ENCODE data around the gene NR2F6. TPM values are rescaled to one million over a fixed set of nuclear protein-coding genes. Genes with fewer than 3 reads are reported as not detected.
A peak's percentile ranks its signal among the peaks of the same experiment; 100 is the strongest.

The NR2F6 gene
- polyA plus RNA-seq, 1 experiment = 28.0 TPM

DNA sequence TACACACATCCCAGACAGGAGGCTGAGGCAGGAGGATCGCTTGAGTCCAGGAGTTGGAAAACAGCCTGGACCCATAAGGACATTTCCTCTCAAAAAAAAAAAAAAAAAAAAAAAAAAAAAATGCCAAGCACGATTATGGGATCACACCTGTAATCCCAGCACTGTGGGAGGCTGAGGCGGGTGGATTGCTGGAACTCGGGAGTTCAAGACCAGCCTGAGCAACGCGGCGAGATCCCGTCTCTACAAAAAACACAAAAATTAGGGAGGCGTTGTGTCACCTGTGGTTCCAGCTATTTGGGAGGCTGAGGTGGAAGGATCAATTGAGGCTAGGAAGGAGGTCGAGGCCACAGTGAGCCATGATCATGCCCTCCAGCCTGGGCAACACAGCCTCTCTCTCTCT lies 20.7 kb downstream of the NR2F6 start:
- Histone ChIP-seq H3K36me3 (ENCODE audit: control insufficient read depth, insufficient read depth, low read length) (peaks cover 9% of the 10 kb centered on the region; the same call in 1 of the 2 replicates), H3K27me3 (ENCODE audit: control insufficient read depth, insufficient read depth, low read length) (no peaks in the 10 kb centered on the region), H3K4me3 (ENCODE audit: low read depth, low read length) (no peak overlapping the region)
- POLR2A ChIA-PET = no interaction called here
- TF ChIP-seq, protein P1, sequence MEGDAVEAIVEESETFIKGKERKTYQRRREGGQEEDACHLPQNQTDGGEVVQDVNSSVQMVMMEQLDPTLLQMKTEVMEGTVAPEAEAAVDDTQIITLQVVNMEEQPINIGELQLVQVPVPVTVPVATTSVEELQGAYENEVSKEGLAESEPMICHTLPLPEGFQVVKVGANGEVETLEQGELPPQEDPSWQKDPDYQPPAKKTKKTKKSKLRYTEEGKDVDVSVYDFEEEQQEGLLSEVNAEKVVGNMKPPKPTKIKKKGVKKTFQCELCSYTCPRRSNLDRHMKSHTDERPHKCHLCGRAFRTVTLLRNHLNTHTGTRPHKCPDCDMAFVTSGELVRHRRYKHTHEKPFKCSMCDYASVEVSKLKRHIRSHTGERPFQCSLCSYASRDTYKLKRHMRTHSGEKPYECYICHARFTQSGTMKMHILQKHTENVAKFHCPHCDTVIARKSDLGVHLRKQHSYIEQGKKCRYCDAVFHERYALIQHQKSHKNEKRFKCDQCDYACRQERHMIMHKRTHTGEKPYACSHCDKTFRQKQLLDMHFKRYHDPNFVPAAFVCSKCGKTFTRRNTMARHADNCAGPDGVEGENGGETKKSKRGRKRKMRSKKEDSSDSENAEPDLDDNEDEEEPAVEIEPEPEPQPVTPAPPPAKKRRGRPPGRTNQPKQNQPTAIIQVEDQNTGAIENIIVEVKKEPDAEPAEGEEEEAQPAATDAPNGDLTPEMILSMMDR (IDR thresholded peaks at IDR 0.05; ENCODE audit: insufficient read depth, low read depth, low read length) = no peak
- DNase-seq (ENCODE audit: low read depth) = no peak
- CTCF ChIA-PET = interaction anchor here (1.4 to 2.3 kb wide), 3 partner anchors 10 to 57 kb away, joined by 3 to 6 read pairs (median 6); partner anchors contain the start of gene USE1

DNA sequence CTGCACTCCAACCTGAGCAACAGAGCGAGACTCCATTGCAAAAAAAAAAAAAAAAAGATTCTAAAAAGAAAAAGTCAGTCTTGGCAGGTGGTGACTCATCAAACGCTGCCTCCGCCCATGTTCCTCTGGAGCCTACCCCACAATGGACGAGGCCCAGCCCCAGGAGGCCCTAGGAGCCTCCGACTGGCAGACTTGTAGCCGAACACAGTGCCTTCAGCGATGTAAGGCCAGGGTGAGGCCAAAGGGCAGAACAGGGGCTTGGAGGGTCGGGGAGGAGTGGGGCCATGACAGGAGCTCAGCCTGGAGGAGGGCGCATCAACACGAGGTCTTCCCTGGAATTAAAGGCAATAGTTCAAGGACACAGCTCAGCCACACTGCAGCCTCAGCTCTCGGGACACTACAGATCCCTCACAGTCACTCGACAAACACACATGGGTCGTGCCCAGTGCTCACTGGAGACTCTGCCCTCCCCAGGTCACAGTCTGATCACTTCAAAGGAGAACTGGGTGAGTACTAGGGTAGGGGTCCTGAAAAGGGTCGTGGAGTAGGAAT lies 25.4 kb downstream of the NR2F6 start:
- Histone ChIP-seq H3K27me3 (ENCODE audit: control insufficient read depth, insufficient read depth, low read length) (no peaks in the 10 kb centered on the region), H3K4me3 (ENCODE audit: low read depth, low read length) (no peak overlapping the region), H3K36me3 (ENCODE audit: control insufficient read depth, insufficient read depth, low read length) (peaks cover 11% of the 10 kb centered on the region)
- ChIA-PET CTCF (interaction anchor here (1.4 kb wide), 1 partner anchor 40 kb away, joined by 3 read pairs; no protein-coding TSS in a partner anchor), POLR2A (no interaction called here)
- TF ChIP-seq, protein P1 (IDR thresholded peaks at IDR 0.05; ENCODE audit: insufficient read depth, low read depth, low read length) = no peak
- DNase-seq (ENCODE audit: low read depth) = no peak

DNA sequence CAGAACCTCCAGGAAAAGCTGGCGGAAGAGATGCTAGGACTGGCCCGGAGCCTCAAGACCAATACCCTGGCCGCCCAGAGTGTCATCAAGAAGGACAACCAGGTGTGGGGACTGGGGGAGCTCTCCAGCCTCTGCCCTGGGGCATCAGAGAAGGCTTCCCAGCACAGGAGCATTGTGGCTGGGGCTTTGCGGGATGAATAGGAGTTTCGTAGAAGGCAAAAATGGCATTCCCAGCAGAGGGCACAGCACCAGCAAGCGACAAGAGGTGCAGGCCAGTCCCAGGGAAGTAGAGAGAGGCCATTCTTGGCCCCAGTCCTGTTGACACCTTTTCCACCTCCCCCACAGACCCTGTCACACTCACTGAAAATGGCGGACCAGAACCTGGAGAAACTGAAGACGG lies 26.4 kb downstream of the NR2F6 start:
- no peak overlapping the region for H3K4me3 ChIP-seq (ENCODE audit: low read depth, low read length)
- CTCF ChIA-PET = no interaction called here
- H3K27me3 ChIP-seq (ENCODE audit: control insufficient read depth, insufficient read depth, low read length) = no peaks in the 10 kb centered on the region
- POLR2A ChIA-PET = no interaction called here
- TF ChIP-seq, protein P1 (IDR thresholded peaks at IDR 0.05; ENCODE audit: insufficient read depth, low read depth, low read length) = no peak
- no peak for DNase-seq (ENCODE audit: low read depth)
- peaks cover 11% of the 10 kb centered on the region for H3K36me3 ChIP-seq (ENCODE audit: control insufficient read depth, insufficient read depth, low read length)

DNA sequence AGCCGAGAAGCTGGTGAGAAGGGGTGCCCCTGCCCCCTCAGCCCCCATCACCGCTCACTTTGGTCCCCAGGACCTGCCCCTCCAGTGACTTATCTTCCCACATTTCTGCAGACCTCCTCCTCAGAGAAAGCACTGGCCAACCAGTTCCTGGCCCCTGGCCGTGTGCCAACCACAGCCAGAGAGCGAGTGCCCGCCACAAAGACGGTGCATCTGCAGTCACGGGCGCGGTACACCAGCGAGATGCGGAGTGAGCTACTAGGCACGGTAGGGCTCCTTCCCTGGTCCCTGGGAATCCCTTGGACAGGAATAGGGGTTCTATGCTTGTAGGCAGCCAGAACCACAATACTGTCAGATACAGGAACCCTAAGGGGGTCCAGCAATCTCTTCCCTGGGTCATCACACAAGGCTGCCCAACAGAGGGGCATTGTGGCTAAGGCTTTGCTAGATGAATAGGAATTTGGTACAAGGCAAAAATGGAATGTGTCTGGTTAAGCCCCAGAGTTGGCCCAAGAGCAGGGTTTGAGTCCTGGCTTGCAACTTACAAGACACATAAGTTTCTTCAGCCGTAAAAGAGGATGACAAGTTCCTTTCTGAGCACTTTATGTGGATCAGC lies 29.6 kb downstream of the NR2F6 start:
- ChIA-PET POLR2A (no interaction called here), CTCF (interaction anchor here (0.9 to 1.9 kb wide), 2 partner anchors 66 to 250 kb away, joined by 3 to 8 read pairs; no protein-coding TSS in a partner anchor)
- Histone ChIP-seq H3K36me3 (ENCODE audit: control insufficient read depth, insufficient read depth, low read length) (peaks cover 19% of the 10 kb centered on the region), H3K4me3 (ENCODE audit: low read depth, low read length) (peak overlapping the region; percentile 88), H3K27me3 (ENCODE audit: control insufficient read depth, insufficient read depth, low read length) (no peaks in the 10 kb centered on the region)
- TF ChIP-seq, protein P1 (IDR thresholded peaks at IDR 0.05; ENCODE audit: insufficient read depth, low read depth, low read length) = no peak
- no peak for DNase-seq (ENCODE audit: low read depth)

DNA sequence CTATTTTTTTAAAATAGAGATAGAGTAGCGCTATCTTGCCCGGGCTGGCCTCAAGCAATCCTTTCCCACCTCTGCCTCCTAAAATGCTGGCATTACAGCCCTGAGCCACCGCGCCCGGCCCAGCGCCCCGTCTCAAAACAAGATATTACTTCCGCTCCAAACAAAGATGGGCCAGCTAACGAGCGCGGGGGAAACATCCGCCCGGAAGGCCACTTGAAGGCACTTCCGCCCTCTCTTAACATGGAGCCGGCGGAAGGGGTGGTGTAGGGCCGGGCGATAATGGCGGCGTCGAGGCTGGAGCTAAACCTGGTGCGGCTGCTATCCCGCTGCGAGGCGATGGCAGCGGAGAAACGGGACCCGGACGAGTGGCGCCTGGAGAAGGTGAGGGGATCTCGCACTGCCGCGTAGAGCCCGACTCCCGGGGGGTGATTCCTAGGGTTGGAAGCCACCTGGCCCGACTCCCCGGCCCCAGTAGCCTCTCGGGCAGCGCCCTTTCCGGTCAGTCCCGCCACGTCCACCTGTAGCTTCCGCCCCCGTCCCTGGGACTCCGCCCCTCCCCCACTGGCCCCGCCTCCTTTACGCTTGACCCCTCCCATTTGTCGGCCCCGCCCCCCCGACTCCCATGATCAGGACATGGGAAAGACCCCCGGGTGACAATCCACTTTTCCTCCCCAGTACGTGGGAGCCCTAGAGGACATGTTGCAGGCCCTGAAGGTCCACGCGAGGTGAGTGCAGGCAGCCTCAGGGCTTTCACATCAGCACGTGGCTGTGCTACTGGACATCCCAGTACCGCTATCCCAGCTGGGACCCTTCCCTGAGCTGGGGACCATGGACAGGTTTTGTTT lies 30.4 kb downstream of the NR2F6 start, which contains the start of gene USE1:
TSS of gene USE1 (plus strand) at position 231 of the 845 bp plus-strand sequence. CDS start at position 280, 49 bp downstream.
- H3K36me3 ChIP-seq (ENCODE audit: control insufficient read depth, insufficient read depth, low read length) = peaks cover 24% of the 10 kb centered on the region
- DNase-seq (ENCODE audit: low read depth) = peak; percentile 51
- no peaks in the 10 kb centered on the region for H3K27me3 ChIP-seq (ENCODE audit: control insufficient read depth, insufficient read depth, low read length)
- TF ChIP-seq, protein P1 (IDR thresholded peaks at IDR 0.05; ENCODE audit: insufficient read depth, low read depth, low read length) = no peak
- ChIA-PET POLR2A (interaction anchor here (0.6 kb wide), 3 partner anchors 16 to 752 kb away, joined by 3 to 4 read pairs (median 4); partner anchors contain the start of gene BABAM1), CTCF (interaction anchor here (0.9 to 1.9 kb wide), 5 partner anchors 9 to 251 kb away, joined by 3 to 9 read pairs (median 6); partner anchors contain the start of gene OCEL1)
- H3K4me3 ChIP-seq (ENCODE audit: low read depth, low read length) = peak within 1 kb of the TSS; percentile 88

Measured in BJ (cell line).